Endodermal cell (in vitro differentiated cells): Measurements from ENCODE around the gene CHN2. TPM values are rescaled to one million over a fixed set of nuclear protein-coding genes. Genes with fewer than 3 reads are reported as not detected.
A peak's percentile ranks its signal among the peaks of the same experiment; 100 is the strongest.

ENCODE experiments used
- DNase-seq: peaks from one replicate; pipeline ENCODE4 v3.0.0-alpha.2; 2017
- H3K27ac ChIP-seq: 2 replicates; pipeline ENCODE4 v1.5.1; 2013; ENCODE audit warnings: mild to moderate bottlenecking, low read depth, low read length, moderate library complexity
- H3K27me3 ChIP-seq: 2 replicates; pipeline ENCODE4 v1.6.1; 2013; ENCODE audit warnings: mild to moderate bottlenecking, low read length, moderate library complexity; ENCODE audit not compliant: insufficient read depth, control insufficient read depth, poor library complexity, severe bottlenecking
- H3K36me3 ChIP-seq: 2 replicates; pipeline ENCODE4 v1.7.0; 2013; ENCODE audit warnings: mild to moderate bottlenecking, low read length, moderate library complexity; ENCODE audit not compliant: control insufficient read depth, insufficient read depth
- H3K4me1 ChIP-seq: one replicate; pipeline ENCODE4 v1.7.0; 2013; ENCODE audit warnings: low read length; ENCODE audit not compliant: control insufficient read depth, insufficient read depth
- H3K4me3 ChIP-seq: 2 replicates; pipeline ENCODE4 v1.5.1; 2013; ENCODE audit warnings: mild to moderate bottlenecking, low read length, moderate library complexity
- H3K9ac ChIP-seq: 2 replicates; pipeline ENCODE4 v1.6.1; 2013; ENCODE audit warnings: mild to moderate bottlenecking, low read length, moderate library complexity; ENCODE audit not compliant: poor library complexity, severe bottlenecking; ENCODE audit errors: extremely low read depth
- H3K9me3 ChIP-seq: 2 replicates; pipeline ENCODE4 v1.6.1; 2013; ENCODE audit warnings: mild to moderate bottlenecking, low read length, moderate library complexity; ENCODE audit not compliant: control insufficient read depth
- H3K27ac Mint-ChIP-seq: 2 replicates; pipeline ENCODE4 v1.8.0; 2020; ENCODE audit warnings: mixed read lengths
- H3K27me3 Mint-ChIP-seq: 2 replicates; pipeline ENCODE4 v1.8.0; 2021; ENCODE audit warnings: mild to moderate bottlenecking, mixed read lengths; ENCODE audit not compliant: insufficient read depth
- H3K36me3 Mint-ChIP-seq: 2 replicates; pipeline ENCODE4 v1.8.0; 2020; ENCODE audit warnings: low read depth, mixed read lengths
- H3K4me1 Mint-ChIP-seq: 2 replicates; pipeline ENCODE4 v1.8.0; 2020; ENCODE audit warnings: mixed read lengths
- H3K4me3 Mint-ChIP-seq: 2 replicates; pipeline ENCODE4 v1.8.0; 2020; ENCODE audit warnings: mild to moderate bottlenecking, moderate library complexity, mixed read lengths
- H3K9me3 Mint-ChIP-seq: 2 replicates; pipeline ENCODE4 v1.8.0; 2020; ENCODE audit warnings: mild to moderate bottlenecking, mixed read lengths
- WGBS, 2 experiments: methylation state at CpG; one replicate each; pipeline versions ENCODE4 v1.1.5 to v1.1.7; 2013; ENCODE audit warnings: missing lambda C conversion rate in 2 of 2, mixed read lengths in 1 of 2; ENCODE audit not compliant: insufficient coverage in 1 of 2, insufficient read length in 1 of 2; 5-methylcytosine and 5-hydroxymethylcytosine counted together
- total RNA-seq, 2 donors: library from RNA; stranded (reverse); fragmentation: NEBNext Ultra II Directional in 1 of 2; extraction: Animal tissue kit (Norgen Biotek cat#: 25700) in 1 of 2; gene quantifications; 2 replicates in 1 of 2; 3 replicates in 1 of 2; pipeline ENCODE4 v1.2.1, GENCODE V29; 2021
- TF ChIP-seq, protein P1 (sequence below): fragments of 200-600 bp; sonication (generic); conservative IDR thresholded peaks from 2 replicates; pipeline ENCODE4 v1.5.0; 2021; ENCODE audit warnings: antibody characterized with exemption, mild to moderate bottlenecking

The CHN2 gene
- total RNA-seq, 2 donors from 2014 or later: 14.0 to 14.1 TPM

DNA sequence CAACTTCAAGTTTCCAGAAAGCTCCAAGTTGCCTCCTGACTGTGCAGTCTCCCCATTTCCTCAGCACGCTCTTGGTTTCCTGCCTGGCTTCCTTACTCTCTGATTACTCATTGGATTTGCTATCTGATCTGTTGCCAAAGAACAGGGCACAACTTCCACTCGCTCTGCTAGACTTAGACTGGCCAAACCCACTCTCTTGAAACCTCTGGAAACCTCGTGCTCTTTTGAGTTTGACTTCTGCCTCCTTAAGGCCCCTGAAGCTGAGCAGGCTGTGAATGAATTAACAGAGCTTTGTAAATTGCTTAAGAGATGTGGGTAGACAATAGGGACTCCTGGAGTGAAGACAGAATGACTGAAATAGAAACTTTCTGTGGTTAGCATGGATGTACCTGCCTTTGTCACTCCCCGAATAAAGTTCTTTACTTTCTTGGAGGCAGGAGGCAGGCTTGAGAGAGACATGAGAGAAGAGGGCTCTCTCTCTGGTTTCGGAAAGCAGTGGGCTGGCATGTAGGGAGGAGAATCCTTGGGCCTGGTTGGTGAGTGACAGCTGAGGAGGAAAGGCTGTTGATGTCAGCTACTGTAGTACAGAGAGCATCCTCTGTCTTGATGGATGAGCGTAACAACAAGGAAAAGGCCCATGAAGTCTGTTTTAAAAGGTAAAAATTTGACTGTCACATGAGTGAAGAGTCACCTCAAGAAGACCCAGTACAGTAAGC lies 70.8 kb downstream of the CHN2 start:
- Mint-ChIP-seq H3K27ac (no peak overlapping the region), H3K36me3 (peaks cover 13% of the 10 kb centered on the region), H3K9me3 (peaks cover 27% of the 10 kb centered on the region), H3K4me1 (peaks cover 26% of the 10 kb centered on the region), H3K27me3 (no peaks in the 10 kb centered on the region), H3K4me3 (no peak overlapping the region)
- Histone ChIP-seq H3K27me3 (no peaks in the 10 kb centered on the region), H3K36me3 (no peaks in the 10 kb centered on the region), H3K4me1 (no peaks in the 10 kb centered on the region), H3K9ac (no peak overlapping the region), H3K9me3 (peaks cover 16% of the 10 kb centered on the region), H3K4me3 (no peak overlapping the region), H3K27ac (no peak overlapping the region)
- 75 to 86% methylated on average over 5 to 6 of the region's 6 CpGs for WGBS, 2 experiments
- DNase-seq: peak; percentile 41
- TF ChIP-seq, protein P1, sequence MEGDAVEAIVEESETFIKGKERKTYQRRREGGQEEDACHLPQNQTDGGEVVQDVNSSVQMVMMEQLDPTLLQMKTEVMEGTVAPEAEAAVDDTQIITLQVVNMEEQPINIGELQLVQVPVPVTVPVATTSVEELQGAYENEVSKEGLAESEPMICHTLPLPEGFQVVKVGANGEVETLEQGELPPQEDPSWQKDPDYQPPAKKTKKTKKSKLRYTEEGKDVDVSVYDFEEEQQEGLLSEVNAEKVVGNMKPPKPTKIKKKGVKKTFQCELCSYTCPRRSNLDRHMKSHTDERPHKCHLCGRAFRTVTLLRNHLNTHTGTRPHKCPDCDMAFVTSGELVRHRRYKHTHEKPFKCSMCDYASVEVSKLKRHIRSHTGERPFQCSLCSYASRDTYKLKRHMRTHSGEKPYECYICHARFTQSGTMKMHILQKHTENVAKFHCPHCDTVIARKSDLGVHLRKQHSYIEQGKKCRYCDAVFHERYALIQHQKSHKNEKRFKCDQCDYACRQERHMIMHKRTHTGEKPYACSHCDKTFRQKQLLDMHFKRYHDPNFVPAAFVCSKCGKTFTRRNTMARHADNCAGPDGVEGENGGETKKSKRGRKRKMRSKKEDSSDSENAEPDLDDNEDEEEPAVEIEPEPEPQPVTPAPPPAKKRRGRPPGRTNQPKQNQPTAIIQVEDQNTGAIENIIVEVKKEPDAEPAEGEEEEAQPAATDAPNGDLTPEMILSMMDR: no peak

GRCh38 chr7:29269935-29270334 lies 75.4 kb downstream of the CHN2 start:
- 40 to 88% methylated on average over 1 of the region's 1 CpG for WGBS, 2 experiments
- Mint-ChIP-seq H3K27ac (peak overlapping the region; percentile 3), H3K36me3 (no peaks in the 10 kb centered on the region), H3K4me3 (no peak overlapping the region), H3K4me1 (peaks cover 46% of the 10 kb centered on the region), H3K27me3 (no peaks in the 10 kb centered on the region), H3K9me3 (peaks cover 3% of the 10 kb centered on the region)
- peaks cover 15% of the 10 kb centered on the region for H3K4me1 ChIP-seq
- no peak overlapping the region for H3K27ac ChIP-seq
- no peaks in the 10 kb centered on the region for H3K9me3 ChIP-seq
- DNase-seq: no peak
- no peaks in the 10 kb centered on the region for H3K27me3 ChIP-seq
- TF ChIP-seq, protein P1: no peak
- H3K36me3 ChIP-seq: no peaks in the 10 kb centered on the region
- no peak overlapping the region for H3K4me3 ChIP-seq
- no peak overlapping the region for H3K9ac ChIP-seq

GRCh38 chr7:29270594-29271318 lies 76.2 kb downstream of the CHN2 start:
- DNase-seq: peak; percentile 56
- H3K27ac Mint-ChIP-seq: peak overlapping the region; percentile 89
- peak overlapping the region; percentile 10 for H3K4me3 ChIP-seq
- no peak overlapping the region for H3K27ac ChIP-seq
- TF ChIP-seq, protein P1: no peak
- H3K4me3 Mint-ChIP-seq: peak overlapping the region; percentile 17
- no peaks in the 10 kb centered on the region for H3K9me3 ChIP-seq
- WGBS, 2 experiments: 48 to 56% methylated on average over 3 to 4 of the region's 4 CpGs
- H3K4me1 ChIP-seq: peaks cover 15% of the 10 kb centered on the region
- no peaks in the 10 kb centered on the region for H3K36me3 ChIP-seq
- peaks cover 42% of the 10 kb centered on the region for H3K4me1 Mint-ChIP-seq
- H3K27me3 Mint-ChIP-seq: no peaks in the 10 kb centered on the region
- H3K9ac ChIP-seq: no peak overlapping the region
- H3K36me3 Mint-ChIP-seq: no peaks in the 10 kb centered on the region
- H3K9me3 Mint-ChIP-seq: no peaks in the 10 kb centered on the region
- no peaks in the 10 kb centered on the region for H3K27me3 ChIP-seq
